SU-DHL-6 (cell line): ENCODE measurements around the gene SYNDIG1.

Experiments used
- H2AFZ ChIP-seq: fragments of 200-600 bp; sonication (generic); 2 replicates; pipeline ENCODE4 v1.6.1; 2014; ENCODE audit warnings: low read depth, mild to moderate bottlenecking, moderate library complexity, mixed read lengths, antibody characterized with exemption, low read length; ENCODE audit not compliant: severe bottlenecking
- H3F3A ChIP-seq: fragments of 200-600 bp; shearing (Covaris generic); 2 replicates; pipeline ENCODE4 v1.6.0; 2016; ENCODE audit warnings: antibody characterized with exemption, mild to moderate bottlenecking; ENCODE audit not compliant: insufficient read depth
- H3K27ac ChIP-seq: fragments of 200-600 bp; sonication (generic); 2 replicates; pipeline ENCODE4 v1.5.1; 2016; ENCODE audit warnings: low read depth, mild to moderate bottlenecking, low read length, moderate library complexity, mixed read lengths
- H3K27me3 ChIP-seq: fragments of 200-600 bp; sonication (generic), shearing (Covaris generic); 2 replicates; pipeline ENCODE4 v1.6.0; 2014; ENCODE audit warnings: mild to moderate bottlenecking, low read length
- H3K36me3 ChIP-seq: fragments of 200-600 bp; sonication (generic); 2 replicates; pipeline ENCODE4 v1.6.1; 2014; ENCODE audit warnings: mild to moderate bottlenecking, low read length, mixed read lengths
- H3K4me2 ChIP-seq: fragments of 300-600, 200-600 bp; shearing (Covaris generic), sonication (generic); 2 replicates; pipeline ENCODE4 v1.6.0; 2014; ENCODE audit warnings: low read length, low read depth, mild to moderate bottlenecking; ENCODE audit not compliant: poor library complexity, severe bottlenecking
- H3K4me3 ChIP-seq: fragments of 200-600 bp; sonication (generic); 2 replicates; pipeline ENCODE4 v1.5.1; 2014; ENCODE audit warnings: antibody characterized with exemption, low read length, mild to moderate bottlenecking, mixed read lengths; ENCODE audit not compliant: insufficient read depth, poor library complexity, severe bottlenecking
- H3K79me2 ChIP-seq: fragments of 200-600 bp; sonication (generic); 2 replicates; pipeline ENCODE4 v1.6.1; 2014; ENCODE audit warnings: mild to moderate bottlenecking, low read length, moderate library complexity; ENCODE audit not compliant: insufficient read depth
- H3K9ac ChIP-seq: fragments of 200-600 bp; sonication (generic); 2 replicates; pipeline ENCODE4 v1.7.0; 2014; ENCODE audit warnings: mild to moderate bottlenecking, low read length
- H3K9me2 ChIP-seq: fragments of 200-600 bp; sonication (generic); replicated peaks from 2 replicates; pipeline ENCODE4 v1.6.1; 2014; ENCODE audit warnings: low read length; ENCODE audit not compliant: insufficient read depth
- H3K9me3 ChIP-seq: fragments of 200-600 bp; sonication (generic); 2 replicates; pipeline ENCODE4 v1.6.1; 2014; ENCODE audit warnings: low read length, mixed read lengths; ENCODE audit not compliant: insufficient read depth
- H4K20me1 ChIP-seq: fragments of 200-600 bp; sonication (generic); 2 replicates; pipeline ENCODE4 v1.6.1; 2014; ENCODE audit warnings: low read depth, mild to moderate bottlenecking, antibody characterized with exemption, low read length, moderate library complexity, mixed read lengths
- EZH2phosphoT487 ChIP-seq: fragments of 200-600 bp; sonication (generic), shearing (Covaris generic); conservative IDR thresholded peaks from 2 replicates; pipeline ENCODE4 v1.6.1; 2018; ENCODE audit warnings: mild to moderate bottlenecking, antibody characterized with exemption, low read length, moderate library complexity, mixed read lengths
- TF ChIP-seq, protein P1 (sequence below): fragments of 200-600 bp; sonication (generic); IDR thresholded peaks from one replicate; pipeline ENCODE4 v1.5.1; 2017; ENCODE audit warnings: antibody characterized with exemption, mild to moderate bottlenecking, low read length, moderate library complexity; ENCODE audit not compliant: insufficient read depth, poor library complexity, severe bottlenecking

SYNDIG1 gene

DNA sequence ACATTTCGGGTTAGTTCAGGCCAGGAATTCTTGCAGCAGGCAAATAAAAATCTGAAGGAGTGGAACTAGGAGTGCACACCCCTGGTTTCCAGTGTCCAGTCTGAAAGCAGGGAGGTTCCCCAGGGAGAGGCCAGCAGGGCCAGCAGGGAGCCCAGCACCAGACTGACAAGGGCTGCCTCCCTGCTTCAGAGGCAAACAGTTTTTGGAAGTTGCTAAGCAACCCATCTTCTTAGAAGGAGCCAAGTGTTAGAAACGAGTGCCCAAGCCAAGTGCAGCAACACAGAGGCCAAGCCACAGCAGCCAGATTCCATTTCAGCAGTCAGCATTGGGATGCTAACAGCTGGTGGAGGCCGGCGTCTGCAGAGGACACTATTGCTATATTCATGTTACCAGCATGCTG lies 179.1 kb downstream of the SYNDIG1 start:
- no peak overlapping the region for H3K4me2 ChIP-seq
- no peaks in the 10 kb centered on the region for H4K20me1 ChIP-seq
- no peak overlapping the region for H3K4me3 ChIP-seq
- H3K36me3 ChIP-seq: no peaks in the 10 kb centered on the region
- H3K9ac ChIP-seq: no peak overlapping the region
- H3K9me2 ChIP-seq: no peaks in the 10 kb centered on the region
- H3K27ac ChIP-seq: no peak overlapping the region
- H2AFZ ChIP-seq: no peak overlapping the region
- no peaks in the 10 kb centered on the region for H3K79me2 ChIP-seq
- H3K27me3 ChIP-seq: no peaks in the 10 kb centered on the region
- no peak for TF ChIP-seq EZH2phosphoT487
- TF ChIP-seq, protein P1, sequence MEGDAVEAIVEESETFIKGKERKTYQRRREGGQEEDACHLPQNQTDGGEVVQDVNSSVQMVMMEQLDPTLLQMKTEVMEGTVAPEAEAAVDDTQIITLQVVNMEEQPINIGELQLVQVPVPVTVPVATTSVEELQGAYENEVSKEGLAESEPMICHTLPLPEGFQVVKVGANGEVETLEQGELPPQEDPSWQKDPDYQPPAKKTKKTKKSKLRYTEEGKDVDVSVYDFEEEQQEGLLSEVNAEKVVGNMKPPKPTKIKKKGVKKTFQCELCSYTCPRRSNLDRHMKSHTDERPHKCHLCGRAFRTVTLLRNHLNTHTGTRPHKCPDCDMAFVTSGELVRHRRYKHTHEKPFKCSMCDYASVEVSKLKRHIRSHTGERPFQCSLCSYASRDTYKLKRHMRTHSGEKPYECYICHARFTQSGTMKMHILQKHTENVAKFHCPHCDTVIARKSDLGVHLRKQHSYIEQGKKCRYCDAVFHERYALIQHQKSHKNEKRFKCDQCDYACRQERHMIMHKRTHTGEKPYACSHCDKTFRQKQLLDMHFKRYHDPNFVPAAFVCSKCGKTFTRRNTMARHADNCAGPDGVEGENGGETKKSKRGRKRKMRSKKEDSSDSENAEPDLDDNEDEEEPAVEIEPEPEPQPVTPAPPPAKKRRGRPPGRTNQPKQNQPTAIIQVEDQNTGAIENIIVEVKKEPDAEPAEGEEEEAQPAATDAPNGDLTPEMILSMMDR: no peak
- no peaks in the 10 kb centered on the region for H3K9me3 ChIP-seq
- H3F3A ChIP-seq: no peaks in the 10 kb centered on the region

DNA sequence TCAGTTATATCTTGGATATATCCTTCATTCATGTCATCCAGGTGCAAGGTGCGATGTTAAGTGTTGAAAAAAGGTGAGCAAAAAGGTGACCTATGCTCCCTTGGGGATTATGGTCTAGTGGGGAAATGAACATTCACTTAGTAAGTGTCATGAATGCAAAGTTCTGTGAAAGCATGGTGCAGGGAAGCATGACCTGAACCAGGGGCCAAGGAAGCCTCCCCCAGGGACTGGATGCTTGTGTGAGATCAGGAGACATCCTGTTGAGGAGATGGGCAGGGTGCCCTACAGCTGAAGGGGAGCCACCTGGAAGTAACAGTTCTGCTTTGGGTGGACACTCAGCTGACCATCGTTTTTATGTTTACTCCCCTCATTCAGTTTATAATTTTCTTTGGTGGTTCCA lies 179.5 kb downstream of the SYNDIG1 start:
- no peak overlapping the region for H3K4me3 ChIP-seq
- TF ChIP-seq, protein P1: no peak
- TF ChIP-seq EZH2phosphoT487: no peak
- no peaks in the 10 kb centered on the region for H3K9me2 ChIP-seq
- no peaks in the 10 kb centered on the region for H3K9me3 ChIP-seq
- no peak overlapping the region for H3K4me2 ChIP-seq
- H3K9ac ChIP-seq: no peak overlapping the region
- no peaks in the 10 kb centered on the region for H3K27me3 ChIP-seq
- no peaks in the 10 kb centered on the region for H3F3A ChIP-seq
- no peaks in the 10 kb centered on the region for H3K36me3 ChIP-seq
- H3K27ac ChIP-seq: no peak overlapping the region
- no peaks in the 10 kb centered on the region for H3K79me2 ChIP-seq
- H2AFZ ChIP-seq: no peak overlapping the region
- H4K20me1 ChIP-seq: no peaks in the 10 kb centered on the region

DNA sequence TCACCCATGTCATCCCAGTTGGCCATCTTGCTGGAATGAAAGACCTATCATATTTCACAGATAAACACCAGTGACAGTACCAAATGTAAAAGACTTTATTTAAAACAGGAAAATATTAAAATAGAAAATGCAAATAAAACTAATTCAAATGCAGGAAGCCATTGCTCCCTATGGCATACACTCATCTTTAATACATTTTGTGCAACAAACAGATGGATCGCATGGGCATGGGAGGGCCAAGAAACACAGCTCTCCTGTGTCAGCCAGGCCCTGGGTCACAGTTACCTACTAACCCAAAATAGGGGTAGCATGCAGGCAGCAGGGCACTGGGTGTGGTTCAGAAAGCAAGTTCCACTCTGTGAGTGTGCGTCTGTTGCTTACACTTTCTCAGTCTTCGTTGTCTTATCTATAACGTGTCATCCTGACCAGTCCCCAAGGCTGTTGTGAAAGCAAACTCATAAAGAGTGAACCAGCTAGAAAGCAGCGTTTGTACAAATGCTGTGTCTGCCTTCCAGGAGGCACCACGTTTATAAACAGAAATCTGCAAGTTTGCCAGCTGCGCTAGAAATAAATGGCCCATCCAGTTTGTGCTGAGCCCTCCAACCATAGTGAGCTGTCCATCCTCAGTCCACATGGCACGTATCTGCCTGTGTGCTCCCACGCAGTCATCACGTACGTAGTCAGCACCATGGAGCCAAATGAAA lies 180.5 kb downstream of the SYNDIG1 start:
- no peaks in the 10 kb centered on the region for H4K20me1 ChIP-seq
- no peak overlapping the region for H3K27ac ChIP-seq
- no peaks in the 10 kb centered on the region for H3F3A ChIP-seq
- TF ChIP-seq, protein P1: no peak
- no peak for TF ChIP-seq EZH2phosphoT487
- no peaks in the 10 kb centered on the region for H3K9me3 ChIP-seq
- no peak overlapping the region for H3K4me2 ChIP-seq
- H3K4me3 ChIP-seq: no peak overlapping the region
- H2AFZ ChIP-seq: no peak overlapping the region
- no peaks in the 10 kb centered on the region for H3K9me2 ChIP-seq
- no peak overlapping the region for H3K9ac ChIP-seq
- H3K27me3 ChIP-seq: no peaks in the 10 kb centered on the region
- H3K36me3 ChIP-seq: no peaks in the 10 kb centered on the region
- H3K79me2 ChIP-seq: no peaks in the 10 kb centered on the region
